HEK293 (cell line): ENCODE measurements around the gene TRH.
"Not testable (repeated sequence)": the region's sequence is repeated elsewhere in the genome, so short reads cannot be mapped to it uniquely, and the experiment has no call there.

Source experiments
- ZNF416 ChIP-seq: fragments of 450-650 bp; formaldehyde crosslinking; IDR thresholded peaks from 2 replicates; pipeline ENCODE4 v1.5.1; 2016; ENCODE audit warnings: missing biosample characterization, missing genetic modification characterization
- ZNF654 ChIP-seq: fragments of 450-650 bp; formaldehyde crosslinking; IDR thresholded peaks from 2 replicates; pipeline ENCODE4 v1.5.1; 2016; ENCODE audit warnings: low read depth, missing biosample characterization, missing genetic modification characterization
- TF ChIP-seq, protein P1 (sequence below): fragments of 450-650 bp; formaldehyde crosslinking; IDR thresholded peaks from 2 replicates; pipeline ENCODE4 v1.5.1; 2016; ENCODE audit warnings: missing biosample characterization, missing genetic modification characterization

DNA sequence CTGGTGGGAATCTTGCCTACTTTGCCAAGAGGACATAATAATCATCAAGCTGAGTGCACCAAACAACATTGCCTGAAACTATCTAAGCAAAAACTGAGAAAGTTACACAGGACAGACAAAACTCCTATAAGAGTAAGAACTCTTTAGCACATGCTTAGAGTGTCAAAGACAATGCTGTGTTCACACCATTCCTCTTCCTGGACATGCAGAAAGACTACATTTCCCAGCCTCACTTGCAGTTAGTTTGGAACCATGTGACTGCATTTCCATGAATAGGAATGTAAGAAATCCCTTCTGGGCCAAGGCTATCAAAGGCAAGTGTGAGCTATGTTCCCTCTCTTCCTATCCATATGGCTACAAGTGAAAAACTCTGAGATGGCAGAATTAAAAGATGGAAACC lies 37.6 kb downstream of the TRH start:
- TF ChIP-seq, protein P1, sequence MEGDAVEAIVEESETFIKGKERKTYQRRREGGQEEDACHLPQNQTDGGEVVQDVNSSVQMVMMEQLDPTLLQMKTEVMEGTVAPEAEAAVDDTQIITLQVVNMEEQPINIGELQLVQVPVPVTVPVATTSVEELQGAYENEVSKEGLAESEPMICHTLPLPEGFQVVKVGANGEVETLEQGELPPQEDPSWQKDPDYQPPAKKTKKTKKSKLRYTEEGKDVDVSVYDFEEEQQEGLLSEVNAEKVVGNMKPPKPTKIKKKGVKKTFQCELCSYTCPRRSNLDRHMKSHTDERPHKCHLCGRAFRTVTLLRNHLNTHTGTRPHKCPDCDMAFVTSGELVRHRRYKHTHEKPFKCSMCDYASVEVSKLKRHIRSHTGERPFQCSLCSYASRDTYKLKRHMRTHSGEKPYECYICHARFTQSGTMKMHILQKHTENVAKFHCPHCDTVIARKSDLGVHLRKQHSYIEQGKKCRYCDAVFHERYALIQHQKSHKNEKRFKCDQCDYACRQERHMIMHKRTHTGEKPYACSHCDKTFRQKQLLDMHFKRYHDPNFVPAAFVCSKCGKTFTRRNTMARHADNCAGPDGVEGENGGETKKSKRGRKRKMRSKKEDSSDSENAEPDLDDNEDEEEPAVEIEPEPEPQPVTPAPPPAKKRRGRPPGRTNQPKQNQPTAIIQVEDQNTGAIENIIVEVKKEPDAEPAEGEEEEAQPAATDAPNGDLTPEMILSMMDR (tag by site-specific recombination), result not testable (repeated sequence)
- not testable (repeated sequence) for TF ChIP-seq ZNF416, ZNF654 (tag by site-specific recombination)
